GM21423 (cell line): ENCODE results near the gene PER3.

Experiments used
- ATAC-seq: cut with Tn5 transposase; IDR thresholded peaks from one replicate; pipeline ENCODE4 v1.9.1; 2021; ENCODE audit warnings: mild to moderate bottlenecking, moderate library complexity; ENCODE audit not compliant: unreplicated experiment

PER3 gene

DNA sequence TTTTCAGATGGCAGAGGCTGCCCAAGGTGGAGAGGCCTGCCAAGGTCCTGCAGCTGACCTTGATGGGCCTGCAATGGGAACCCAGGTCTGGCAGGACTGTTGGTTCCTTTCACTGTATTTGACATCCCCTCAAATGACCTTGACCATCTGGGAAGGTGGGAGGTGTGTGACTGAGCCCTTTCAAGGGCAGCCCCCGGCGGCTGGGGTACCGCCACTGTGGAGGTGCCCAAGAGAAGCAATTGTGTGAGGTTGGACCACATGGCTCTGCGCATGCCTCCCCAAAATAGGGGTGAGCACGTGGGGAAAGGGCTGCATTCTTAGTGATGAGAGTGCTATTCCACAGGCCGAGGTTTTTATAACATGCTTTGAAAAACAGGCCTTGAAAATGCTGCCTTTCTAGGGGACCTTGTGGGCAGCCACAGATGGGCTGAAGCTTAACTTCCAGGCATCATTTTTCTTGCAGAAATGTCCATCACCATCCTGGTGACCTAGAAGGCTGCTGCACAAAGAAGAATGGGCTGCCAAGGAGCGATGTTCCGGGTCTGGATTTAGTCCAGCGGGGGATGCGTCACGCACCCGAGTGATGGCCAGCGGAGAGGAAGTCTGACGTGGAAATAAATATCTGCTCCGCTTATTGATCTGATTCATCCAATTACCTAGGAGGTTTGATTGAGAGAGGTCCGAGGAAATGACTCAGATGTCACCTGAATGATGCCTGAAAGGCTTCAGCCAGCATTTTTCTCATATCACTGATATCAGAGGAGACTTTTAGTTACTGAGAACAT, 85.2 kb downstream of the PER3 start:
- no peak for ATAC-seq

DNA sequence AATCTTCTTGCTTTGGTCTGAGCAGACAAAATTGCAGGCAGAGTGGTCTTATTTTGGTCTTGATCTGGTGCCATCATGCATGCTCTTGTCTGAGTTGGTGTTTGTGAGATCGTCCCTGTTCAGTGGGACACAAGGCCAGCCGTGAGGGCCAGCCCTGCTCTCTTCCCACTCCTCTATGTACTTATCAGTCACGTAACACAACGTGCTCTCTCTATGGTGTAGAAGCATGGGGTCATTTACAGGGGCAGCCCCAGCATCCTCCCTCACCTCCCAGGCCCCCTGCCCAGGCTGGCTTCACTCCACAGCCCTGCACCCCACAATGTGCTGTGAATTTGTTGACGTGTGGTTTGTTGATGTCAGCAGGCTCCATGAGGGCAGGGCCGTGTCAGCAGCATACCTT, 87.0 kb downstream of the PER3 start:
- ATAC-seq: no peak

DNA sequence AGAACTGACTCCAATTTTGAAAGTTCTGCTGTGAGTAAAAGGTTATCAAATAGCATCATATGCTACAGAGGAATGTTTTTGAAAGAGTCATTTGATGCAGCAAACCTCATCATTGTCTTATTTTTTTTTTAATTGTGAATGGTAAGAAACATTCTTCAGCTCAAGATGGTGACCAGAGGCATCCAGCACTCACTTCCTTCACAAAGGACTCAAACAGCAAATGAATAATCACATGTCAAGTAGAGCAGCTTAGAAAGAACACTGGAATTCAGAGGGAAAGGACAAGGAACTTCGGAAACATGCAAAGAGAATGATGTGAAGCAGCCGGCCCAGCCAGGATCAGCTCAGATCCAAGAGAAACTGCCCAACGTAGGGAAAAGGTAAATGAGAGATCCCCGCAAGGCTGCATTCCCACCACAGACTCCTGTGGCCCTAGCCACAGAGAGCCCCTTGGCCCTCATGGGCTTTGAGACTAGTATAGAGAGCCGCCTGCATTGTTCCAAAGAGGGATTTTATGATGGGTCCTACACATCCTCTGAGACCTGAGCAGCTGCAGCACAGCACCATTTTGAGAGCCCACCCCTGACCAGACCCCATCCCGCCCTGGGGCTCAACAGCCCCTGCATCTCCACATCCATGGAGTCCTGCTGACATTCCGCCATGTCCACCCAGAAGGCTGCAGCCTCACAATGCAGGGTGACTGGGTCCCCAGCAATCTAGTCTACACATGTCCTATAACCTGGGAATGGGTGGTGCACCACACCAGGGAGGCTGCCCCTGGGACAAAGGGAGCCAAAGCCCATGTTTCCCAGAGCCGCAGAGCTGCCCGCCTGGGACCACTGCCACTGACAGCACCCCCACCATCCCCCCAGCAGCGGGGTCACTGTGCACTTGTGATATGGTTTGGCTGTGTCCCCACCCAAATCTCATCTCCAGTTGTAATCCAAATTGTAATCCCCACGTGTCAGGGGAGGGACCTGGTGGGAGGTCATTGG, 90.0 kb downstream of the PER3 start:
- no peak for ATAC-seq

DNA sequence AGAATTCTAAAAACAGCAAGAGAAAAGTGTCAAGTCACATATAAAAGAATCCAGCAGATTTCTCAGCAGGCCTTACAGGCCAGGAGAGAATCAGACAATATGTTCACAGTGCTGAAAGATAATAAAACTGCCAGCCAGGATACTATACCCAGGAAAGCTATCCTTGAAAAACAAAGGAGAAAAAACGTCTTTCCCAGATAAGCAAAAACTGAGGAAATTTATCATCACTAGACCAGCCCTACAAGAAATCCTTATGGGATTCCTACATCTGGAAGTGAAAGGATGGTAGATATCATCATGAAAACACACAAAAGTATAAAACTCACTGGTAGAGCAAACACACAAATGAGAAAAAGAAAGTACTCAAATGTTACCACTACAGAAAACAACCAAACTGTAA, 93.9 kb downstream of the PER3 start:
- no peak for ATAC-seq

DNA sequence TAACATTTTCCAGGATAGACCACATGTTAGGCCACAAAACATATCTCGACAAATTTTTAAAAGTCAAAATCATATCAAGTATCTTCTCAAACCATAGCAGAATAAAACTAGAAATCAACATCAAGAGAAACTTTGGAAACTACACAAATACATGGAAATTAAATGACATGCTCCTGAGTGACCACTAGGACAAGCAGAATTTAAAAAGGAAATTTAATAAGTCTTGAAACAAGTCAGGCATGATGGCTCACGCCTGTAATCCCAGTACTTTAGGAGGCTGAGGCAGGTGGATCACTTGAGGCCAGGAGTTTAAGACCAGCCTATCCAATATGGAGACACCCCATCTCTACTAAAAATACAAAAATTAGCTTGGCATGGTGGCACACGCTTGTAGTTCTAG, 95.1 kb downstream of the PER3 start:
- no peak for ATAC-seq

DNA sequence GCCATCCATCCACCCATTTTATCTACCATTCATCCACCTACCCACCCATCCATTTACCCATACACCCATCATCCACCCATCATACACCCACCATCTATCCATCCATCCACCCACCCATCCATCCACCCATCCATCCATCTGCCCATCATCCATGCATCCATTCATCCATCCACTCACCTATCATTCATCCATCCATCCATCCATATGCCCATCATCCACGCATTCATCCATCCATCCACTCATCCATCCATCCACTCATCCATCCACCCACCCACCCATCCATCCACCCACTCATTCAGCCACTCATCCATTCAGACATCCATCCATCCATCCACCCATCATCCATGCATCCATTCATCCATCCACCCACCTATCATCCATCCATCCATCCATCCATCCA, 100.7 kb downstream of the PER3 start:
- ATAC-seq: no peak

DNA sequence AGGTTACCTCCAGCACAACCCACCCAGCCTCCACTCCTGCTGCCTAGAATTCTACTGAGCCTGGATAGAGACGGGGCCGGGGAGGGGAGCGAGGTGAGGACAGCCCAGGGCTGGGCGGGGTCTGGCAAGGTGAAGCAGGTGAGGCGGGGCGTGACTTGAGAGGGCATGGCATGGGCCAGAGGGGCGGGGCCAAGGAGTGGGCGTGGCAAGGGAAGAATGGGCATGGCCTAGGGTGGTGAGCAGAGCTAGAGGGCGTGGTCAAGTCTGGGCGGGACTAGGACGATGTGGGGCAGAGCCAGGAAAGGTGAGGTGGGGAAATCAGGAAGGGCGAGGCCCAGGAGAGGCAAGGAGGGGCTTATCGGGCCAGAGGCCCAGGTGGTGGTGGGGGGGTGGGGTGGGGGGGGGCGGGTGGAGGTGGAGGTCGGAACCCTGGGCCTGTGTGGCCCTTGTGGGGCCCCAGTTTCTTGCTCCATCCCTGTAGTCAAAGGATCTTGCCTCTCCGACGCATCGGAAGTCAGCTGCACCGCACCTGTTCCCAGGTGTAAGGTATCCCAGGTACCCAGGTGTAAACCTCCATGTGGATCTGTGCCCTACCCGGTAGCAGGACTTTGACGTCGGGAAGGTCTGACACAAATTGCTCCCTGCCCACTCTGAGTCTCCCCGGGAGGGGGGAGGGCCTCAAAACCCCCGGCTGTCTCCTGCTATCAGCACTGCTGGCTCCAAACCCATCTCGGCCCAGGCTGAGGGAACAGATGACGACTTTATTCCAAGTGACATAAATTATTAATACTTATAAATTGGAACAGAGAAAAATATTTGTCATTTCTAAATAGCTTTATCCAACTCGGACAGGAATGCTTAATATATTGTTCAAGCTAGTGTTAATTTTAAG, 101.7 kb downstream of the PER3 start:
- ATAC-seq: no peak

DNA sequence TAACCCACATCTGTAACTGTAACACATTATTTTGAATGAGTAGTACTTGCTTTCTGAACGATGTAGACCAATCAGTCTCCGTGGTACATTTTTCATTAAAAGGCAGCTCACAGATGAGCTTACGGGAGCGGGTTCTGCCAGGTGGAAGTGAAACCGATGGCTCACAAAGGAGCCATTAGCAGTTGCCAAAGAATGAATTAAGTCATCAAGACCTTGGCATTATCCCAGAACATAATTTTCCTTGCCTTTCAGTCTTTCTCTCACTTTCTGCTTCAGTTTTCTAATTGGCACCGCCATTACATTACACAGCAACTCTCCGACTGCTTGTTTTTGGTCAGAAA, 102.3 kb downstream of the PER3 start:
- ATAC-seq: no peak

DNA sequence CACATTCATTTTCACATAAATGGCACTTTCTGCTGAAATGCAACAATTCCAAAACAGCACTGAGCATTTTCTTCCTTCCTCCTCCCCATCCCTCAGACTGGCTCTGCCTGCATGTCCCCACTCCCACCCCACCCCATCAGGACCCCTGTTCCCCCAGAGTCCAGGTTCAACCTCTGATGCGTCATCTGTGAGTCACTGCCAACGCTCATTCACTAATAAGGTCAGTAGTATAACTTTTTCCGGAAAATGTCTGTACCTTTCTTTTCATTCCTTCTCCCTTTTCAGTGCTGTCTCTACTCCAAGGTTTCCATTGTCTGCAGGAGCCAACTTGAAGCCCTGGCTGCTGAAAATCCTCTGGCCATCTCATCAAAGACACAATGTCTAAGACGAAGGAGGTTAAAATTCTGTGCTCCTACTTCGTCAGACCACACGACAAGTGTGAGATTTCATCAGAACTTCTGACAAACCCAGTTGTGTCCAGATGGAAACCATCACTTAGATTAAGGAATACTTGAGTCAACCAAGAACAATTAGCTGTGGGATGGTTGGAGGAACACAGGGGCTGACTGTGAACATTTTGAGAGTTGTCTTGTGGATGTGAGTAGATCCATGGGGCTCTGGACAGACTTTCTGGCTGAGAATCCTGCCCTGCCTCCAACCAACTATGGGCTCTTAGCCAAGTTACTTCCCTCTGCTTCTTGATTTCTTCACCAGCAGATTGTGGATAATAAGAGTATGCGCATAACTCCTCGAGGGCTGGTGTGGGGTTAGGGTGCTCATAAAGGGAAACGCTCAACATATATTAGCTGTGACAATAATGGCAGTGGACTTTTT, 104.4 kb downstream of the PER3 start:
- ATAC-seq: no peak

DNA sequence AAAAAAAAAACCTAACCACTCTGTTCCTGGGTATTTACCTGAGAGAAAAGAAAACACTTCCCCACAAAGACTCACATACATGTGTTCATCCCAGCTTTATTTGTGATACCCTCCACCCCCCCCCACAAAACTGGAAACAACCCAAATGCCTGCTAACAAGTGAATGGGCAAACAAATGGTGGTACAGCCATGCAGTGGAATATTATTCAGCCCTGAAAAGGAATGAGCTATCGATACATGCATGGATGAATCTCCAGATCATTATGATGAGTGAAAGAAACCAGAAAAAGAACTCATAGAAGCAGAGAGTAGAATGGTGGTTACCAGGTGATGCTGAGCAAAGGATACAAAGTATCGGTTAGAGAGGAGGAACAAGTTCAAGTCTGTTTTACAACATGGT, 106.8 kb downstream of the PER3 start:
- no peak for ATAC-seq

DNA sequence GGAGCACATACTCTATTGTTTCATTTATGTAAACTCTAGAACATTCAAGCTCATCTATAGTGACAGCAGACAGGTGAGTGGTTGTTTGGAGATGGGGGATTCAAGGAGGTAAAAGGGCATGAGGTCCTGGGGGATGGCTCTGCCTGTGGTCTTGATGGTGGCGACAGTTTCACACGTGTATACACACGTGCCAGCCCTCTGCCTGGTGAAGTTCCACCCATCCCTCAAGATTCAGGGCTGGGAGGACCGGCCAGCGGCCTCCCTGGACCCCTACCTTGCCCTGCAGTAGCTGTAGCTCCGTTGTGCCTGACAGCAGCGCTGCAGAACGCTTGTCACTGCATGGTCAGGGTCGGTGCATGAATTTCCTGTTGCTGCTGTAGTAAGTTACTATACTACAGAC, 107.7 kb downstream of the PER3 start:
- no peak for ATAC-seq

DNA sequence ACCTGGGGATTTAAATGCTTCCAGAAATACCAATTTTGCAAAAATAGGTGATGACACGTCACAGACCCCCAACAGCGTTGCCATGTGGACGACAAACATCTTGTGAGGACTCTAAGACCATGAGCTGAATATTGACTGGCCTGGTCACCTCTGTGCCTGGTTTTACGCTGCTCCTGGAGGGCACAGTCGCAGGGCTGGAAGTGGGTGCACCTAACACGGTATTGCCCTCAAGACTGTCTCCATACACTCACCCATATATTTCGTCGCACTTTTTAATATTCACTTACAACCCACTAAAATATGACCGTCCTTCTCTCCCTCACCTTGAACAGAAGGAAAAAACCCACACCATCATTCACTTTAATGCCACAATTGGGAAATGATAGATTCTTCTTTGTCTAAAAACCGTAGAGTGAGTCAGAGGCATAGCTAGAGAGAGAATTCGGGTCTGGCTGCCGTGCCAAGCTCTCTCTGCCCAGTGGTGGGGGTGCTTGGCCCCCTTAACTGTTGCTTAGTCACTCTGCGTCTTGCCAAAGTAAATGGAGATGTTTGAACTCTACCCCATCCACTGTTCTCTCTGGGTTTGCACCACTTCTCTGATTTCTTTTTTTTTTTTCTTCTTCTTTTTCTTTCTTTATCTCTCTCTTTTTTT, 109.6 kb downstream of the PER3 start:
- ATAC-seq: no peak
